HG03575 (cell line): ENCODE results near the gene UIMC1.
"Not testable (repeated sequence)": the region's sequence is repeated elsewhere in the genome, so short reads cannot be mapped to it uniquely, and the experiment has no call there.

ENCODE experiments used
- ATAC-seq: cut with Tn5 transposase; IDR thresholded peaks from one replicate; pipeline ENCODE4 v1.9.1; 2021; ENCODE audit not compliant: unreplicated experiment, insufficient number of reproducible peaks, low FRiP score; ENCODE audit errors: extremely low read depth

UIMC1 gene

DNA sequence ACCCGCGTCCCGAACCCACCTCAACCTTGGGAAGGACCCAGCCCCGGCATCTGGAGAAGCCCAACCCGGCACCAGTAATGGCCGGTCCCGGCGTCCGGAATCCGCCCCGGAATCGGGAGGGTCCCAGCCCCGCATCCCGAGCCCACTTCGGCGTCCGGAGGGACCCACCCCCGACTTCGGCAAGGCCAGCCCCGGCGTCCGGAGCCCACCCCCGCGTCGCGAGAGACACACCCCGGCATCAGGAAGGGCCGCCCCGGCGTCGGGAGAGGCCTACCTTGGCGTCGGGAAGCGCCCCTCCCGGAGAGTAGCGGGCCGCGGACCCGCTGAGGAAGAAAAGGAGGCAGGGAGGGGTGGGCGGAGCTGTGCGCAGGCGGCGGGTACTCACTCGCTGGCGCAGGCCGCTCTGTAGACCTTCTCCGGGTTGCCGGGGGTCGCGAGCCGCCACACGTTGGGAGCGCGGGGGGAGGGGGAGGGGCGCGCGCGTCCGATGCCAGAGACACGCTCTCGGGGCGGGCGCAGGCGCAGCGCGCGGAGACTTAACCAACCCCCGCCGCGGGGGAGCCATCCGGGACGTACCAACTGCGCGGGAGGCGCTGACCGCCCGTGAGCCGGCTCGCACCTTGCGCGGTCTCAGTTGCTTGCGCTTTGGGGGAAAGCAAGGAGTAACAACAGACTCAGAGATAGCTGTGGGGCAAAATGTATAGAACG lies at the start of gene UIMC1:
TSS of gene UIMC1 (minus strand) at position 515 of the 708 bp plus-strand sequence. CDS start 24,164 bp downstream, outside the sequence.
- no peak for ATAC-seq

- ATAC-seq: no peak
These were observed 42.7 kb upstream of the UIMC1 start for GRCh38 chr5:177049285-177049684.

DNA sequence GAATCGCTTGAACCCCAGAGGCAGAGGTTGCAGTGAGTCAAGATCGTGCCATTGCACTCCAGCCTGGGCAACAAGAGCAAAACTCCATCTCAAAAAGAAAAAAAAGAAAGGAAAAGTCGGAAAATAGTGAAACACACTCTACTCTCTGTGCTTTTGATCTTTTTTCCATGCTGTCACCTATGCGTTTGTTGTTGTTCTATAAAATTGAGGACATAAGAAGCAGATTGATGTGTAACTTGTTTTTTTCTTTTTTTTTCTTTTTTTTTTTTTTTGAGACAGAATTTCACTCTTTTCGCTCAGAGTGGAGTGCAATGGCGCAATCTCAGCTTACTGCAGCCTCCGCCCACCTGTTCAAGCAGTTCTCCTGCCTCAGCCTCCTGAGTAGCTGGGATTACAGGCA lies 42.0 kb upstream of the UIMC1 start:
- not testable (repeated sequence) for ATAC-seq

- ATAC-seq: no peak
These were observed 39.1 kb upstream of the UIMC1 start for GRCh38 chr5:177045631-177046030.

- ATAC-seq: no peak
These were observed 38.1 kb upstream of the UIMC1 start for GRCh38 chr5:177044641-177045040.

DNA sequence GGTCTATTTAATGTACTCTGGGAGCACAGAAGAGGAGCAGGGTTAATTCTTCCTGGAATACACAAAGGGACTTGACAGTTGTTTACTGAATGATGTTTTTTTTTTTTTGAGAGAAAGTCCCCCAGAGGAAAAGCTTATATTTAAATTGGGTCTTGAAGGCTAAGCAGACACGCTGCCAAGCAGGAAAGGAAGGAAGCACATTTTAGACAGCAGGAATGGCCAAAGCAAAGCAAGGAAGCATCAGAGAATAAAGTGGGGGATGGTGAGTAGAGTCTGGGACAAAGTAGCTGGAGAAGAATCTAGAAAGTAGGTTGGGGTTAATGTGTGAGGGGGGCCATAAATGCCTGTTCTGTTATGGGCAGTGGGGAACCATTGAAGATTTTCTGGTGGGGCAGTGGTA lies 37.4 kb upstream of the UIMC1 start:
- no peak for ATAC-seq

- no peak for ATAC-seq
These were observed 36.5 kb upstream of the UIMC1 start for GRCh38 chr5:177043114-177043513.

DNA sequence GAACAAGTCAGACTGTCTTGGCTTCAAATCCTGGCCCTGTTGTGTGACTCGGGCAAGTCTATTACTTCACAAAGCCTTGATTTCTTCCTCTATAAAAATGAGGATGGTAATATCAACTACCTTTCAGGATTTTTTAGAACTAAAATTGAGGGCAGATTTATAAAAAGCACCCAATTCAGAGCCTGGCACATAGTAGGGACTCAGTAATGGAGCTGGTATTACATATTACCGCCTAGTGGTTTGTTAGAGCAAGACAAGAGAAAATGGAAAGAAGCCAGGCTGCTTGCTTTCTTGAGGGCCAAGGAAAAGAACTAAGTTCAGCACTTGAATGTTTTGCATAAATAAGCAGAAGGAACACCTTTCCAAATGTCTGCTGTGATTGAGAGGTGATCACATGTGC lies 35.4 kb upstream of the UIMC1 start:
- ATAC-seq: no peak

DNA sequence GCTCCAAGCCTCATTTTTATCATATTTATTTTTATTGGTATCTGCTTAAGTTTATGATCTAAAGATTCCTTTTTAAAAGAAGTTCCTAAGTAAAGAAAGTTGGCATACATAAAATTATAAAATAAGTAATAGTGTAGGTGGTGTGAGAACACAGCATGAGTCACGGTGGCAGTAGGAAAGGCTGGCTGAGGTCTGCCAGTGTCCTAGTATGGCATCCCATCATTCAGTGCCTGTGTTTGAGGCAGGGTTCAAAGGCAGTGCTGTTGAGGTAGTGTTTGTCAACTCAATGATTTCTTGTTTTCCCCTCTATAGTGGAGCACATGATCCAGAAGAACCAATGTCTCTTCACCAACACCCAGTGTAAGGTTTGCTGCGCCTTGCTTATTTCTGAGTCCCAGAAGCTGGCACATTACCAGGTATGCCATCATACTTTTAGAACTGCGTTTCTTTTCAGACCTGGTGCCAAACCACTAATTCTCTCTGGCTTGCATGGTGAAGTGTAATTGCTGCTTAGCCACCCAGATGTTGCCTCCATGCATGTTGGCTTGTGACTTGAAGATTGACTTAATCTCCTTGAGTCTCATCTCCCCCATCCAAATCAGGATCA lies 34.3 kb upstream of the UIMC1 start:
- ATAC-seq: no peak

GRCh38 chr5:177036921-177037320 lies 30.3 kb upstream of the UIMC1 start:
- no peak for ATAC-seq

- no peak for ATAC-seq
These were observed 29.9 kb upstream of the UIMC1 start for GRCh38 chr5:177036443-177036842.

GRCh38 chr5:177035976-177036375 lies 29.4 kb upstream of the UIMC1 start:
- no peak for ATAC-seq

DNA sequence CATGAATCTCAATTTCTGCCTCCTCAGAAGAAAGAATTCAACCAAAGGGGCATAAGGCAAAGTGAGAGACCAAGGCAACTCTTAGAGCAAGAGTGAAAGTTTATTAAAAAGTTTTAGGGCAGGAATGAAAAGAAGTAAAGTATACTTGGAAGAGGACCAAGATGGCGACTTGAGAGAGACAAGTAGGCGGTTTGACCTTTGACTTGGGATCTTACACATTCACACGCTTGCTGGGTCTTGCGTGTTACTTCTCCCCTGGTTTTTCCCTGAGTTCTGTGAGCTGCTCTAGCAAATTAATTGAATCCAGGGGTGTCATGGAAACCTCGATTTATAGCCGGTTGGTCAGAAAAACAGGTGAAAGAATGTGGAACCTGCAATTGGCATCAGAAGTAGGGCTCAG lies 22.9 kb upstream of the UIMC1 start:
- ATAC-seq: no peak

- ATAC-seq: no peak
These were observed 21.1 kb upstream of the UIMC1 start for GRCh38 chr5:177027665-177028064.

- no peak for ATAC-seq
These were observed 18.6 kb upstream of the UIMC1 start for GRCh38 chr5:177025101-177025601.

DNA sequence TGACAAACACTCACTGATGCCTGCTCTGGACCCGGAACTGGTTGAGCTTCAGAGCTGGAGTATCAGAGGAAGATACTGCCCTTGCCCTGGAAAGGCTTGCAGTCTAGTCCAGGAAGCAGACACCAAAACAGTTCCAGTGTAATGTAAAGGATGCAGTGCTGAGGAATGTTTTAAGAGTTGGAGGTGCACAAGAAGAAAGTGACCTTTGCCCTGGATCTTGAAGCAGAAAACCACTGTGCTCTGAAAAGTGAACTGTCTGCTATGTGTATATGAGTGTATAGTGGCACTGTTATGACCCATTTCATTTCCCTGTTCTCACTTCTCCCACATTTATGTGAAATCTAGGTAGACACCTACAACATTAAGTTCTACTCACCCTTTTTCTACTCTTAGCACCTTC lies 18.0 kb upstream of the UIMC1 start:
- ATAC-seq: no peak

- ATAC-seq: no peak
These were observed 16.7 kb upstream of the UIMC1 start for GRCh38 chr5:177023303-177023664.

DNA sequence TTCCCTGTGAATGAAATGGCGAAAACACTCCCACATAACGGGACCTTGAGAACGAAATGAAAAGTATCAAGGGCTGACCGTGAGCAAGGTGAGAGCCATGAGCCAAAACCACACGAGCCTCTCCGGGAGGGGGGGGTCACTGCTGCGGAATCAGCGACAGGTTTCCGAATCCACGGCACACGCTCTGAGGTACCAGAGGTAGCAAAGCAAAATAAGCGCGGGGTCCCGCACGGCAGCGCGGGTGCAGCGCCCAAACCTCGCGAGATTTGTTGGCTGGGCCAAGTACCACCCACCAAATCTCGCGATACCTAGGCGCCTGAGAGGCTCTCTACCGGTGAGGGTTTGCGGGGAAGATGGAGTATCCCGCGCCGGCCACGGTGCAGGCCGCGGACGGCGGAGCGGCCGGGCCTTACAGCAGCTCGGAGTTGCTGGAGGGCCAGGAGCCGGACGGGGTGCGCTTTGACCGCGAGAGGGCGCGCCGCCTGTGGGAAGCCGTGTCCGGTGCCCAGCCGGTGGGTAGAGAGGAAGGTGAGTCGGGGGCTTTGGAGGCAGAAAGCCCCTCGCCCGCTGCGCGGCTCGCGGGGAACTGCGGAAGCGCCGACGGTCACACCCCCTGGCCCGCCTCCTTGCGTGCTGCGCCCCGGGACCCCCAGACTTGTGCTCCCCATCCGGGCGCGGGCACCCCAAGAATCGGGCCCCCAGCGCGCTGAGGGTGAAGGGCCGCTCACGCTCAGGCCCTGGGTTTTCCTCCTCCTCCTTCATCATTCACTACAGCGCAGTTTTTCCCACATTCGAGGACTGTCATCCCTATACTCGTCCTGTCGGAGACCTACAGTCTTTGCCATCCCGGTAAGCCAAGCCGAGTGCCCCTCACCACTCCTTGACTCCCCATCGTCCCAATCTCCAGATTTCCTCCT lies 16.1 kb upstream of the UIMC1 start, which contains the start of gene ZNF346:
TSS of gene ZNF346 (plus strand) at position 311 of the 917 bp plus-strand sequence. CDS start at position 354, 43 bp downstream.
- no peak for ATAC-seq

DNA sequence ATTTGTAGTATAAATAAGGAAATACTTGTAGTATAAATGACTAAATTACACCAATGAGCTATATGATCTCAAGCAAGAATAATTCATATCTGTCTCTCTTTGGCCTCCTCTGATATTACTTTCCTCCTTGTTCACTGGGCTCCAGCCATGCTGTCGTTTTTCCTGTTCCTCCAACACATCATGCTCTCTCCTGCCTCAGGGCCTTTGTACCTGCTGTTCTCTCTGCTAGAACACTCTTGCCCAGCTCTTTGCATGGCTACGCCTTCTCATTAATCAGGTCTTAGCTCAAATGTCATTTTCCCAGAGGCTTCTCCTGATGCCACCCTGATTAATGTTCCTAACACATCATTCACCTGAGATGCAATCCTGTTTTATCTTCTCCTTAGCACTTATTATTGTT lies 13.5 kb upstream of the UIMC1 start:
- ATAC-seq: no peak

GRCh38 chr5:177018341-177018740 lies 11.8 kb upstream of the UIMC1 start:
- no peak for ATAC-seq
